Neuron (in vitro differentiated cells): ENCODE measurements around the gene KAZN.

Experiments used
- H2AFZ ChIP-seq: one replicate; pipeline ENCODE4 v1.6.1; 2013; ENCODE audit warnings: low read depth, mild to moderate bottlenecking, inconsistent platforms, low read length, moderate library complexity
- H3K27me3 ChIP-seq: one replicate; pipeline ENCODE4 v1.6.1; 2013; ENCODE audit warnings: low read length; ENCODE audit not compliant: insufficient read depth
- H3K36me3 ChIP-seq: one replicate; pipeline ENCODE4 v1.6.1; 2013; ENCODE audit warnings: low read length; ENCODE audit not compliant: insufficient read depth
- H3K4me1 ChIP-seq: one replicate; pipeline ENCODE4 v1.6.1; 2013; ENCODE audit warnings: low read length; ENCODE audit not compliant: insufficient read depth
- H3K4me3 ChIP-seq: 2 replicates; pipeline ENCODE4 v1.5.1; 2013; ENCODE audit warnings: mild to moderate bottlenecking, low read length, moderate library complexity
- H3K9me3 ChIP-seq: one replicate; pipeline ENCODE4 v1.6.1; 2013; ENCODE audit warnings: low read length

KAZN gene

GRCh38 chr1:14726606-14727005 lies 128.1 kb downstream of the KAZN start:
- no peak overlapping the region for H2AFZ ChIP-seq
- H3K9me3 ChIP-seq, result no peaks in the 10 kb centered on the region
- peaks cover 2% of the 10 kb centered on the region for H3K4me1 ChIP-seq
- no peaks in the 10 kb centered on the region for H3K27me3 ChIP-seq
- no peak overlapping the region for H3K4me3 ChIP-seq
- H3K36me3 ChIP-seq, result no peaks in the 10 kb centered on the region

DNA sequence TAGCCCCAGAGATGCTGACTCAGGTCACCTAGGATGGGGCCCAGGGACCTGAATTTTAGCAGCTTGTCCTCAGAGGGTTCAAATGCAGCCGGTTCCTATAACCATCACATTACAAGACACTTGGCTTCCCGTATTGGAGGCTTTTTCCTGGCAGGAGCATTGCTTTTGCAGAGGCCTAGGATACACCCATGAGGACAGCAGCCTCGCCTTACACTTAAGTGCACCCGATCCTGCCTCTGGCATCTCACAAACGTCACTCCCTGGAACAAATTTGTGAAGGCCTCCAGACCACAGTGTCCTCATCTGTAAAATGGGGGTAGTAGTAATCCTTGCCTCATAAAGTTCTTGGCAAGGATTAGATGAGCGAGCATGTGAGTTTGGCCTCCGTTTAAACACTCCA lies 130.0 kb downstream of the KAZN start:
- H3K36me3 ChIP-seq, result no peaks in the 10 kb centered on the region
- no peak overlapping the region for H3K4me3 ChIP-seq
- H3K27me3 ChIP-seq, result no peaks in the 10 kb centered on the region
- no peaks in the 10 kb centered on the region for H3K9me3 ChIP-seq
- no peak overlapping the region for H2AFZ ChIP-seq
- H3K4me1 ChIP-seq, result peaks cover 21% of the 10 kb centered on the region

GRCh38 chr1:14732728-14733047 lies 134.2 kb downstream of the KAZN start:
- H3K27me3 ChIP-seq, result no peaks in the 10 kb centered on the region
- H3K4me1 ChIP-seq, result peaks cover 27% of the 10 kb centered on the region
- no peaks in the 10 kb centered on the region for H3K9me3 ChIP-seq
- H2AFZ ChIP-seq, result no peak overlapping the region
- no peak overlapping the region for H3K4me3 ChIP-seq
- H3K36me3 ChIP-seq, result no peaks in the 10 kb centered on the region

- H3K4me3 ChIP-seq, result no peak overlapping the region
- no peaks in the 10 kb centered on the region for H3K27me3 ChIP-seq
- H3K36me3 ChIP-seq, result peaks cover 5% of the 10 kb centered on the region
- H2AFZ ChIP-seq, result peak overlapping the region; percentile 1
- peaks cover 27% of the 10 kb centered on the region for H3K4me1 ChIP-seq
- no peaks in the 10 kb centered on the region for H3K9me3 ChIP-seq
These were observed 134.7 kb downstream of the KAZN start for GRCh38 chr1:14733048-14733778.

DNA sequence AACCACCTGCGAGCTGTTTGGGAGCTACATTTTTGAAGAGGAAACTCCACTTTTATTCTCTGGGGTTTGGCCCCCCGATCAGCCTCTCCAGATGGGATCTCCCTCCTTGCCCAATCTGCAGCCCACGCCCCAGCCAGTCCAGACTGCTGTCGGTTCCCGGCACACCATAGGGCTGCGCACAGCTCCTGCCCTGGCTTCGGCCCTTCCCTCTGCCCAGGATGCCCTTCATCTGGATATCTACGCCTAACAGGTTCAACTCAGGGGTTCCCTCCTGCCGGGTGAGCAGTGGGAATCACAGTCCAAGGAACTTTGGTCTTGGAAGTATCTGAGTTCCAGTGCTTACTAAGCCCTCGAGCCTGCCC lies 135.3 kb downstream of the KAZN start:
- no peak overlapping the region for H2AFZ ChIP-seq
- no peaks in the 10 kb centered on the region for H3K27me3 ChIP-seq
- H3K36me3 ChIP-seq, result peaks cover 10% of the 10 kb centered on the region
- peaks cover 27% of the 10 kb centered on the region for H3K4me1 ChIP-seq
- H3K9me3 ChIP-seq, result no peaks in the 10 kb centered on the region
- no peak overlapping the region for H3K4me3 ChIP-seq

DNA sequence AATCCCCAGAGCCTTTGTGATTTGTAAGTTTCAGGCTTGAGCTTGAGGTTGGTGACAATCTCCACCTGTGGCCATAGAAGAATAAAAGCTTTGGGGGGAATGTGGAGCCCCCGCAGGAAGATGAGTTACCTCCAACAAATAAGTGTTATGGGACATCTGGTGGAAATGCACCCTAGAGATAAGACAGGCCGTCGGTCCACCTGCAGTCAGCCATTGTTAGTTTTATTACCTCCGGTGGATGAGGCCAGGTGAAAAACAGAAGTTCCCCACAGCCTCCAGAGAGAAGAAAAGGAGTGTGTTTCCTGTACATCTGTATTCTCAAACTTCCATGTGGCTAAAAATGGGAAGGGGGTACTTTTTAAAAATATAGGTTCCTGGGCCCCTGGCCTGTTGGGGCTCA lies 137.4 kb downstream of the KAZN start:
- Histone ChIP-seq H3K9me3 (no peaks in the 10 kb centered on the region), H2AFZ (no peak overlapping the region), H3K4me1 (peaks cover 39% of the 10 kb centered on the region), H3K4me3 (no peak overlapping the region), H3K36me3 (peaks cover 14% of the 10 kb centered on the region), H3K27me3 (no peaks in the 10 kb centered on the region)

DNA sequence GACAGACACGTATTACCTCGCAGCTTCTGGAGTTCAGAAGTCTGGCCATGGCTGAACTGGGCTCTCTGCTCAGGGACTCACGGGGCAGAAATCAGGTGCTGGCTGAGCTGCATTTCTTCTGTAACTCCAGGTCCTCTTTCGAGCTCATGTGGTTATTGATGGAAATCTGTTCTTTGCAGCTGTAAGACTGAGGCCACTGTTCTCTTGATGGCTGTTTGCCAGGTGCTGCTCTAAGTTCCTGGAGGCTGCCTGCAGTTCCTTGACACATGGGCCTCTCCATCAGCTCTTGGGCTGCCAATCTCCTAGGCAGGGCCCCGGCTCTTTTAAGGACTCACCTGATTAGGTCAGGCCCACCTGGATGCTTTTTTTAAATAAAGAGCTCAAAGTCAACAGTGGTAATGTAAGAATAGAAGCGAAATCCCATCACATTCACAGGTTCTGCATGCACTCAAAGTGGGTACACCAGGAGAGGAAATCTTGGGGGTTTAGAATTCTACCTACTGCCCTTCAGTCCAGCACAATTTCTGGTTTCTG lies 139.1 kb downstream of the KAZN start:
- Histone ChIP-seq H3K36me3 (peaks cover 14% of the 10 kb centered on the region), H3K4me3 (no peak overlapping the region), H2AFZ (no peak overlapping the region), H3K27me3 (no peaks in the 10 kb centered on the region), H3K4me1 (peaks cover 42% of the 10 kb centered on the region), H3K9me3 (no peaks in the 10 kb centered on the region)

DNA sequence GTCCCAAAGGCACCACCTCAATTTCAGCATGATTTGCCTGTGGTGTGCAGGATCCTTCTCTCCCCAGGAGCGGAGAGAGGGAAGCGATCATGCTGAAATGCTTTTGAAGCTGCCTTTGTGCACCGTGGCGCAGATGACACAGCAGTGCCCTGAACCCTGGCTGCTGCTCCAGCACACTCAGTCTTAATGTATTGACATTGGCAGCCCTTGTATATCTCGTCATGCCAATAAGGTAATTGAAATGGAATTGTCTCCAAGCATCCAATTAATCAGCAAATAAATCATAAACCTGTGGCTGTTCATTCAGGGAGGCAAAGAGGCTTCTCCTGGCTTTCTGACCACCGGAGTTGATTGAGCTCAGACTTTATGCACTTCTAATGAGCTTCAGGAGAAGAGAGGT lies 139.8 kb downstream of the KAZN start:
- H3K9me3 ChIP-seq, result no peaks in the 10 kb centered on the region
- no peak overlapping the region for H3K4me3 ChIP-seq
- H3K36me3 ChIP-seq, result peaks cover 14% of the 10 kb centered on the region
- H3K27me3 ChIP-seq, result no peaks in the 10 kb centered on the region
- no peak overlapping the region for H2AFZ ChIP-seq
- H3K4me1 ChIP-seq, result peaks cover 38% of the 10 kb centered on the region

GRCh38 chr1:14738647-14739046 lies 140.2 kb downstream of the KAZN start:
- Histone ChIP-seq H3K4me3 (no peak overlapping the region), H3K27me3 (no peaks in the 10 kb centered on the region), H3K9me3 (no peaks in the 10 kb centered on the region), H3K36me3 (peaks cover 15% of the 10 kb centered on the region), H3K4me1 (peaks cover 34% of the 10 kb centered on the region), H2AFZ (no peak overlapping the region)

DNA sequence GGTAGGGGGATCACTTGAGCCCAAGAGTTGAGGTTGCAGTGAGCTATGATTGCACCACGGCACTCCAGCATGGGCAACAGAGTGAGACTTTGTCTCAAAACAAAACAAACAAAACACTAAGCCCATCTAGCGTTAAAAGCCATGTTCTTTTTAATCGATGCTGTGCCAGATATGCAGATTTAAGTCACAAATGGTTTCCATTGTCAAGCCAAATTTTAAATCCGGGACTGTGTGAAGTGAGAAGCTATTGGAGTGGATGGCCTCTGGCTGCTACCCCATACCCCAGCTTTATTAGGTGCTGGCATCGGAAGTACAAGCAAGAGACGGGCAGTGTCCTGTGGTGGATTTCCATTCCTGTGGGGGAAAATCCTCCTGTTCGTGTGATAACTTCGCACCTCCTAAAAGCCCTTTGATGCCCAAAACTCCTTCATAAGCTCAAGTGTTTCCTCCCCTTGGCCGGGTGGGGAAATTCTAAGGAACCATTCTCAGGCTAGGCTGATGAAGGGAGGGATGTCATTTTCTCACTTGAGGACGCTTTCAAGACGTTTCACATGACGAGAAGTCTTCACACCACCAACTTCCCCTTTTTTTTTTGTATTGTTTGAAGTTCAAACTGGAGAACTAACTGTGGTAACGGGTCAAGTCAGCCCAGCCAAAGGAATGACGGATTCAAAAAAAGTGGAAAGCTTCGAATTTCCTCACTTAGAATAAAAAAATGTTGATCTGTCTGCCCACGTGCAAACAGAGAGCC lies 140.8 kb downstream of the KAZN start:
- Histone ChIP-seq H2AFZ (no peak overlapping the region), H3K4me3 (no peak overlapping the region), H3K36me3 (peaks cover 20% of the 10 kb centered on the region), H3K4me1 (peaks cover 30% of the 10 kb centered on the region), H3K9me3 (no peaks in the 10 kb centered on the region), H3K27me3 (no peaks in the 10 kb centered on the region)

DNA sequence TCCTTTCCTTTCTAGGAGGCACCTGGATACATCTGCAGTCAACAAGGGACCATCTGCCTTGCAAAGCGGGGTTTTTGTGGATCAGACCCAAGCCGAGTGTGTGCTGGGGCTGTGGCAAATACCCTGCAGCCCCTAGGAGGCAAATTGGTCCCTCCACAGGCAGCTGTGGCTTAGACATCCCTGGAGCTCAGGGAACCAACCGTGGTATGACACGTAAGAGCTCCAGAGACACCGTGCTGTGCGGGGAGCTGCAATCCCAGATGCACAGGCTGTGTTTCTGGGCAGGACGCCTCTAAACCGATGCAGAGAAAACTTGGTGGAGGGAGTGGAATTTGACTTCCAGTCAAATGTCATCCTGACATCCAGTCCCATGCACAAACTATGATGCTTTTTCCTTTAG lies 141.5 kb downstream of the KAZN start:
- no peak overlapping the region for H2AFZ ChIP-seq
- no peak overlapping the region for H3K4me3 ChIP-seq
- peaks cover 30% of the 10 kb centered on the region for H3K4me1 ChIP-seq
- H3K9me3 ChIP-seq, result no peaks in the 10 kb centered on the region
- peaks cover 24% of the 10 kb centered on the region for H3K36me3 ChIP-seq
- no peaks in the 10 kb centered on the region for H3K27me3 ChIP-seq

DNA sequence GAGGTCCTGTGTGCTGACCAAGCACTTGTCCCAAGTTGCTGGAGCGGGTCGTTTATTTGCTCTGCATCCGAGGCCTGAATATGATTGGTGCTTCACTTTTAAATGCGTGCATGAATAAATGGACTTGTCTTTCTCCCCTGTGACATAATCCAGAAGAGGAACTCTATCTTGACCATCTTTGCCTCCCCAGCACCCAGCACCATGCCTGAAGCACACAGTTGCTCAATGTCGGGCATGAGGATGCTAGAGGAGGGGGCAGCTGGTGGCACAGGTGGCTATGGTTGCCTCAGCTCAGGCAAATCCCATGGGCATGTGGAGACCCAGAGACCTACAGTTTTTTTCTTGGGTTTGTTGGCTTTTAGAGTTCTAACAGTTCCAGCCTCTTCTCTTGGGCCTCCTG lies 142.6 kb downstream of the KAZN start:
- Histone ChIP-seq H3K4me1 (peaks cover 30% of the 10 kb centered on the region), H3K36me3 (peaks cover 24% of the 10 kb centered on the region), H3K9me3 (no peaks in the 10 kb centered on the region), H2AFZ (no peak overlapping the region), H3K4me3 (no peak overlapping the region), H3K27me3 (no peaks in the 10 kb centered on the region)

DNA sequence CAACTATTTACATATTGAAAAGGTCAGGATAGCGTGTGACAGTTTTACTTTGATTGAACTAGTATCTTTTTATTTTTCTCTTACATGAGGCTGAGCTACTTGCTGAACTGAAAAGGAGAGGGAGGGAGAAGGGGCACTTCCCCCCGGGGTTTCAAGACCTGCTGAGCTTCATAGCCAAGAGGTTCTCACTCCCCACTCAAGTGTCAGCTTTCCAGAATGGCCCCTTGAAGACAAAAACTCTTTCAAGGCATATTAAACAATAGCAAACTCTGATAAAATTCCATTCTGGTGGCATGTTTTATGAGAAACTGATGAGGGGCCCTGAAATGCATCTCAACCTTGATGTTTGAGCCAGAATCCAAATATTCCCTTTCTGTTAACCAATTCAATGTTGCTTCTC lies 143.0 kb downstream of the KAZN start:
- Histone ChIP-seq H3K4me3 (no peak overlapping the region), H3K4me1 (peaks cover 30% of the 10 kb centered on the region), H2AFZ (no peak overlapping the region), H3K9me3 (no peaks in the 10 kb centered on the region), H3K27me3 (no peaks in the 10 kb centered on the region), H3K36me3 (peaks cover 24% of the 10 kb centered on the region)
